CD4-positive, alpha-beta memory T cell (primary cell): Measurements from ENCODE around the gene PCDHGA5. TPM values are rescaled to one million over a fixed set of nuclear protein-coding genes. Genes with fewer than 3 reads are reported as not detected.
"Not testable (repeated sequence)": the region's sequence is repeated elsewhere in the genome, so short reads cannot be mapped to it uniquely, and the experiment has no call there.

Source experiments
- CTCF ChIA-PET: fragments of 350-600 bp; sonication (Branson Sonifier 250); formaldehyde crosslinking; loops from one replicate; lab custom pipeline; 2021; ENCODE audit warnings: inconsistent platforms; ENCODE audit not compliant: partially characterized antibody; lab: Charles Lee
- POLR2A ChIA-PET: fragments of 350-600 bp; sonication (Branson Sonifier 250); formaldehyde crosslinking; loops from one replicate; lab custom pipeline; 2021; ENCODE audit not compliant: partially characterized antibody; lab: Charles Lee
- DNase-seq, 5 donors: peaks; one replicate each; pipeline versions ENCODE4 v3.0.0 to v3.0.0-alpha.2; 2020 to 2022; ENCODE audit warnings: mixed read lengths in 1 of 5
- H3K27ac ChIP-seq: one replicate; pipeline ENCODE4 v1.7.0; 2013; ENCODE audit warnings: low read depth, low read length
- H3K27me3 ChIP-seq: 2 replicates; pipeline ENCODE4 v1.7.0; 2013; ENCODE audit warnings: mild to moderate bottlenecking, low read length, moderate library complexity; ENCODE audit not compliant: insufficient read depth
- H3K36me3 ChIP-seq: 2 replicates; pipeline ENCODE4 v1.7.0; 2013; ENCODE audit warnings: mild to moderate bottlenecking, low read length, moderate library complexity; ENCODE audit not compliant: insufficient read depth
- H3K4me1 ChIP-seq: 2 replicates; pipeline ENCODE4 v1.7.0; 2013; ENCODE audit warnings: mild to moderate bottlenecking, low read length, moderate library complexity; ENCODE audit not compliant: insufficient read depth
- H3K4me3 ChIP-seq, 2 donors: one replicate each; pipeline ENCODE4 v1.7.0; 2013; ENCODE audit warnings: low read length in 2 of 2, mild to moderate bottlenecking in 1 of 2
- H3K9me3 ChIP-seq, 2 donors: one replicate each; pipeline ENCODE4 v1.7.0; 2013; ENCODE audit warnings: low read length in 2 of 2, control low read depth in 1 of 2; ENCODE audit not compliant: control insufficient read depth in 1 of 2
- H3K27ac Mint-ChIP-seq, 7 donors: one replicate each; pipeline ENCODE4 v1.8.0; 2020 to 2021; ENCODE audit warnings: mixed read lengths in 7 of 7, mild to moderate bottlenecking in 6 of 7, inconsistent platforms in 3 of 7, moderate library complexity in 3 of 7
- H3K27me3 Mint-ChIP-seq, 2 donors: one replicate each; pipeline ENCODE4 v1.8.0; 2020 to 2021; ENCODE audit warnings: mixed read lengths in 2 of 2
- H3K36me3 Mint-ChIP-seq, 2 donors: one replicate each; pipeline ENCODE4 v1.8.0; 2020 to 2021; ENCODE audit warnings: mixed read lengths in 2 of 2, inconsistent platforms in 1 of 2, mild to moderate bottlenecking in 1 of 2
- H3K4me1 Mint-ChIP-seq, 4 donors: one replicate each; pipeline ENCODE4 v1.8.0; 2020 to 2021; ENCODE audit warnings: mixed read lengths in 4 of 4, mild to moderate bottlenecking in 1 of 4
- H3K4me3 Mint-ChIP-seq, 8 donors: one replicate each; pipeline ENCODE4 v1.8.0; 2020 to 2021; ENCODE audit warnings: mixed read lengths in 8 of 8, mild to moderate bottlenecking in 7 of 8, moderate library complexity in 6 of 8, inconsistent platforms in 3 of 8
- H3K9me3 Mint-ChIP-seq, 8 donors: one replicate each; pipeline ENCODE4 v1.8.0; 2020 to 2021; ENCODE audit warnings: mixed read lengths in 8 of 8, mild to moderate bottlenecking in 5 of 8, inconsistent platforms in 3 of 8, moderate library complexity in 1 of 8
- intact Hi-C: fragments of 100-400 bp; cut with micrococcal nuclease; formaldehyde crosslinking; loops from one replicate; pipeline ENCODE4 v1.15.1; 2023
- polyA plus RNA-seq, 2 donors: library from polyadenylated mRNA; unstranded; fragments of 300-500 nt; fragmentation: Illumina TruSeq; gene quantifications; one replicate each; pipeline ENCODE4 v1.2.3, GENCODE V29; 2021
- total RNA-seq, 2 experiments: library from RNA; stranded (reverse); gene quantifications; one replicate each; pipeline ENCODE4 v1.2.3, GENCODE V29; 2021

Gene PCDHGA5
- total and polyA plus RNA-seq, 4 experiments from 2014 or later = 0.28 to 0.44 TPM; not detected in 2

DNA sequence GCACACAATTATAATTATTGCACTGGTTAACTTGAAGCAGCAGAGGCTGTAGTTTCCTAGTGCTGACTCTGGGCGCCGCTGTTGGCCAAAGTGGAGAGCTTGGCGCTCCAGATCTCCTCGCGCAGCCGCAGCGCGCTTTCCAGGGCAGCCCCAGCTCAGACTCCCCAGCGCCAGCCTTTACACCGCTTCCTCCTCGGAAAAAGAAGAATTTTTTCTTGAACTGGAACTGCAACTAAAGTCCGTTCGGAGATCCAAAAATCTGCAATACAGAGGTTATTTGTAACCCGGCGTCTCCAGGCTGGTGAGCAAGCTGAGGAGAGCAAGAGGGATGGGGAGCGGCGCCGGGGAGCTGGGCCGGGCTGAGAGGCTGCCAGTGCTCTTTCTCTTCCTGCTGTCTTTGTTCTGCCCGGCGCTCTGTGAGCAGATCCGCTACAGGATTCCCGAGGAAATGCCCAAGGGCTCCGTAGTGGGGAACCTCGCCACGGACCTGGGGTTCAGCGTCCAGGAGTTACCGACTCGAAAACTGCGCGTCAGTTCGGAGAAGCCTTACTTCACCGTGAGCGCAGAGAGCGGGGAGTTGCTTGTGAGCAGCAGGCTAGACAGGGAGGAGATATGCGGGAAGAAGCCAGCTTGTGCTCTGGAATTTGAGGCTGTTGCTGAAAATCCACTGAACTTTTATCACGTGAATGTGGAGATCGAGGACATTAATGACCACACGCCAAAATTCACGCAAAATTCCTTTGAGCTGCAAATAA, 23.8 kb downstream of the PCDHGA5 start, which contains the start of gene PCDHGB4:
PCDHGB4 (plus strand) TSS at position 142 of the 755 bp plus-strand sequence; CDS start at position 329, 187 bp downstream.
- H3K4me3 Mint-ChIP-seq = peak within 1 kb of the TSS in 6 of 8 donors; percentile 15 to 62 (median 40)
- CTCF ChIA-PET = interaction anchor here (0.8 kb wide), 1 partner anchor 17 kb away, joined by 4 read pairs; the partner anchor contains the start of gene PCDHGB3
- peaks cover 25% of the 10 kb centered on the region for H3K27me3 ChIP-seq
- peaks cover 46 to 52% of the 10 kb centered on the region in 2 donors for H3K27me3 Mint-ChIP-seq
- H3K36me3 ChIP-seq, H3K4me1 ChIP-seq, H3K9me3 ChIP-seq, POLR2A ChIA-PET, intact Hi-C loops, H3K4me1 Mint-ChIP-seq, H3K27ac ChIP-seq, H3K4me3 ChIP-seq: not testable (repeated sequence)
- peaks cover 0 to 13% of the 10 kb centered on the region in 2 donors for H3K36me3 Mint-ChIP-seq
- peak in 1 of 5 donors; percentile 21 for DNase-seq
- peaks cover 6 to 85% (median 68%) of the 10 kb centered on the region in 8 donors for H3K9me3 Mint-ChIP-seq
- peak within 1 kb of the TSS in 2 of 7 donors; percentile 37 to 38 for H3K27ac Mint-ChIP-seq

DNA sequence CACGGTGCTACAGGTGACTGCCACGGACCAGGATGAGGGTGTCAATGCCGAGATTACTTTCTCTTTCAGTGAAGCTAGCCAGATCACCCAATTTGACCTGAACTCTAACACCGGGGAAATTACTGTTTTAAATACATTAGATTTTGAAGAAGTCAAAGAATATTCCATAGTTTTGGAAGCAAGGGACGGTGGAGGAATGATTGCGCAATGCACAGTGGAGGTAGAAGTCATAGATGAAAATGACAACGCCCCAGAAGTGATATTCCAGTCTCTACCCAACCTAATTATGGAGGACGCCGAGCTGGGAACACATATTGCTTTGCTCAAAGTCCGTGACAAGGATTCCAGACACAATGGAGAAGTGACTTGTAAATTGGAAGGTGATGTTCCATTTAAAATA, 24.7 kb downstream of the PCDHGA5 start:
- peaks cover 7 to 85% (median 72%) of the 10 kb centered on the region in 8 donors for H3K9me3 Mint-ChIP-seq
- DNase-seq = no peak
- Histone ChIP-seq H3K9me3 (peaks cover 0 to under 1% of the 10 kb centered on the region in 2 donors), H3K27me3 (peaks cover 17% of the 10 kb centered on the region), H3K4me3 (no peak overlapping the region), H3K36me3 (no peaks in the 10 kb centered on the region), H3K27ac (no peak overlapping the region), H3K4me1 (no peaks in the 10 kb centered on the region)
- intact Hi-C loops = no loop called here
- H3K27ac Mint-ChIP-seq = peak overlapping the region in 2 of 7 donors; percentile 37 to 38
- peaks cover 0 to 4% (median 3%) of the 10 kb centered on the region in 4 donors for H3K4me1 Mint-ChIP-seq
- POLR2A ChIA-PET = no interaction called here
- H3K4me3 Mint-ChIP-seq = peak overlapping the region in 1 of 8 donors; percentile 15
- peaks cover 41 to 52% of the 10 kb centered on the region in 2 donors for H3K27me3 Mint-ChIP-seq
- H3K36me3 Mint-ChIP-seq = peaks cover 3 to 10% of the 10 kb centered on the region in 2 donors
- CTCF ChIA-PET = no interaction called here

DNA sequence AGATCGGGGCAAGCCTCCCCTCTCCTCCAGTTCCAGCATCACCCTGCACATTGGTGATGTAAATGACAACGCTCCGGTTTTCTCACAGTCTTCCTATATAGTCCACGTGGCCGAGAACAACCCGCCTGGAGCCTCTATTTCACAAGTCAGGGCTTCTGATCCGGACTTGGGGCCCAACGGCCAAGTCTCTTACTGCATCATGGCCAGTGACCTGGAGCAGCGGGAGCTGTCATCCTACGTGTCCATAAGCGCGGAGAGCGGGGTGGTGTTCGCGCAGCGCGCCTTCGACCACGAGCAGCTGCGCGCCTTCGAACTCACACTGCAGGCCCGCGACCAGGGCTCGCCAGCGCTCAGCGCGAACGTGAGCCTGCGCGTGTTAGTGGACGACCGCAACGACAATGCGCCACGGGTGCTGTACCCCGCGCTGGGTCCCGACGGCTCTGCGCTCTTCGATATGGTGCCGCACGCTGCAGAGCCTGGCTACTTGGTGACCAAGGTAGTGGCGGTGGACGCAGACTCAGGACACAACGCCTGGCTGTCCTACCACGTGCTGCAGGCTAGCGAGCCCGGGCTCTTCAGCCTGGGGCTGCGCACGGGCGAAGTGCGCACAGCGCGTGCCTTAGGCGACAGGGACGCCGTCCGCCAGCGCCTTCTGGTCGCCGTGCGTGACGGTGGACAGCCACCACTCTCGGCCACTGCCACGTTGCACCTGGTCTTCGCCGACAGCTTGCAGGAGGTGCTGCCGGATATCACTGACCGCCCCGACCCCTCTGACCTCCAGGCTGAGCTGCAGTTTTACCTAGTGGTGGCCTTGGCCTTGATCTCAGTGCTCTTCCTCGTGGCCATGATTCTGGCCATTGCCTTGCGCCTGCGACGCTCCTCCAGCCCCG, 25.4 kb downstream of the PCDHGA5 start:
- Histone ChIP-seq H3K9me3 (no peaks in the 10 kb centered on the region), H3K27ac (no peak overlapping the region), H3K4me3 (no peak overlapping the region), H3K27me3 (peaks cover 17% of the 10 kb centered on the region), H3K4me1 (no peaks in the 10 kb centered on the region), H3K36me3 (no peaks in the 10 kb centered on the region)
- Mint-ChIP-seq H3K4me1 (peaks cover 0 to 4% (median 3%) of the 10 kb centered on the region in 4 donors), H3K4me3 (peak overlapping the region in 1 of 8 donors; percentile 11), H3K9me3 (peaks cover 7 to 84% (median 71%) of the 10 kb centered on the region in 8 donors), H3K27me3 (peaks cover 38 to 53% of the 10 kb centered on the region in 2 donors), H3K27ac (peak overlapping the region in 1 of 7 donors; percentile 38), H3K36me3 (peaks cover 7 to 14% of the 10 kb centered on the region in 2 donors)
- DNase-seq = no peak
- intact Hi-C loops = no loop called here
- CTCF ChIA-PET = interaction anchor here (1.0 to 1.6 kb wide), 2 partner anchors 24 to 31 kb away, joined by 3 to 7 read pairs; partner anchors contain the start of gene PCDHGA10
- POLR2A ChIA-PET = no interaction called here

DNA sequence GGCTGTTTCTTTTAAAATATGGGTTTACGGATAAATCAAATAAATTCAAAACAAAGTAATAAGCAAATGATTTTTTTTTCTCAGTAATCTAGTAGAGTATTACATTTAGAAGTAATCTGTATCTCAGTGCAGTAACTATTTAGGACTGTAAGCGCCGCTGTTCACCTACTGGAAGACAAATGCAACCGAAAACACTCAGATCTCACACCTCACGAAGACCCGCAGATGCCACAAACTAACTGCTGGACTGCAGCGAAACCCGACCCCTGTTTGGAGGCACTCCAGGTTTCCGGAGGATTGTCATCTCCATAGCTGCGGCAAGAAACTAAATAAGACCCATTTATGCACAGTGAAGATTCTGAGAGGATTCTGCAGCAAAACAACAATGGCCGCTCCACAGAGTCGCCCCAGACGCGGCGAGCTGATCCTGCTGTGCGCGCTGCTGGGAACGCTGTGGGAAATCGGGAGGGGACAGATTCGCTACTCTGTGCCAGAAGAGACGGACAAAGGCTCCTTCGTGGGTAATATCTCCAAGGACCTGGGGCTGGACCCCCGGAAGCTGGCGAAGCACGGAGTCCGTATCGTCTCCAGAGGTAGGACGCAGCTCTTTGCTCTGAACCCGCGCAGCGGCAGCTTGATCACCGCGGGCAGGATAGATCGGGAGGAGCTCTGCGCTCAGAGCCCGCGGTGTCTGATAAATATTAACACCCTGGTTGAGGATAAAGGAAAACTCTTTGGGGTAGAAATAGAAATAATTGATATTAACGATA, 28.7 kb downstream of the PCDHGA5 start, which contains the start of gene PCDHGA8:
PCDHGA8 (plus strand) TSS at position 205 of the 770 bp plus-strand sequence; CDS start at position 386, 181 bp downstream.
- no peaks in the 10 kb centered on the region for H3K9me3 ChIP-seq
- peaks cover 0 to 4% (median 2%) of the 10 kb centered on the region in 4 donors for H3K4me1 Mint-ChIP-seq
- peak within 1 kb of the TSS in 2 of 8 donors; percentile 1 to 17 for H3K4me3 Mint-ChIP-seq
- peaks cover 7 to 72% (median 61%) of the 10 kb centered on the region in 8 donors for H3K9me3 Mint-ChIP-seq
- no peak within 1 kb of the TSS for H3K4me3 ChIP-seq
- H3K27me3 Mint-ChIP-seq = peaks cover 43% of the 10 kb centered on the region in 2 donors
- intact Hi-C loops = no loop called here
- H3K36me3 ChIP-seq = no peaks in the 10 kb centered on the region
- no peak within 1 kb of the TSS for H3K27ac ChIP-seq
- no peaks in the 10 kb centered on the region for H3K4me1 ChIP-seq
- H3K36me3 Mint-ChIP-seq = peaks cover 7 to 11% of the 10 kb centered on the region in 2 donors
- no peak for DNase-seq
- CTCF ChIA-PET = interaction anchor here (0.8 to 1.1 kb wide), 2 partner anchors 14 to 121 kb away, joined by 3 to 4 read pairs; no protein-coding TSS in a partner anchor
- no peak within 1 kb of the TSS for H3K27ac Mint-ChIP-seq
- peaks cover 18% of the 10 kb centered on the region for H3K27me3 ChIP-seq
- POLR2A ChIA-PET = no interaction called here

DNA sequence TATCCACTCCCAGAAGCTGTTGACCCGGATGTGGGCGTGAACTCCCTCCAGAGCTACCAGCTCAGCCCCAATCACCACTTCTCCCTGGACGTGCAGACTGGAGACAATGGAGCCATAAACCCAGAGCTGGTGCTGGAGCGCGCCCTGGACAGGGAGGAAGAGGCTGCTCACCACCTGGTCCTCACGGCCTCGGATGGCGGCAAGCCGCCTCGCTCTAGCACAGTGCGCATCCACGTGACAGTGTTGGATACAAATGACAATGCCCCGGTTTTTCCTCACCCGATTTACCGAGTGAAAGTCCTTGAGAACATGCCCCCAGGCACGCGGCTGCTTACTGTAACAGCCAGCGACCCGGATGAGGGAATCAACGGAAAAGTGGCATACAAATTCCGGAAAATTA, 29.3 kb downstream of the PCDHGA5 start:
- H3K36me3 Mint-ChIP-seq = peaks cover 7 to 11% of the 10 kb centered on the region in 2 donors
- POLR2A ChIA-PET = no interaction called here

DNA sequence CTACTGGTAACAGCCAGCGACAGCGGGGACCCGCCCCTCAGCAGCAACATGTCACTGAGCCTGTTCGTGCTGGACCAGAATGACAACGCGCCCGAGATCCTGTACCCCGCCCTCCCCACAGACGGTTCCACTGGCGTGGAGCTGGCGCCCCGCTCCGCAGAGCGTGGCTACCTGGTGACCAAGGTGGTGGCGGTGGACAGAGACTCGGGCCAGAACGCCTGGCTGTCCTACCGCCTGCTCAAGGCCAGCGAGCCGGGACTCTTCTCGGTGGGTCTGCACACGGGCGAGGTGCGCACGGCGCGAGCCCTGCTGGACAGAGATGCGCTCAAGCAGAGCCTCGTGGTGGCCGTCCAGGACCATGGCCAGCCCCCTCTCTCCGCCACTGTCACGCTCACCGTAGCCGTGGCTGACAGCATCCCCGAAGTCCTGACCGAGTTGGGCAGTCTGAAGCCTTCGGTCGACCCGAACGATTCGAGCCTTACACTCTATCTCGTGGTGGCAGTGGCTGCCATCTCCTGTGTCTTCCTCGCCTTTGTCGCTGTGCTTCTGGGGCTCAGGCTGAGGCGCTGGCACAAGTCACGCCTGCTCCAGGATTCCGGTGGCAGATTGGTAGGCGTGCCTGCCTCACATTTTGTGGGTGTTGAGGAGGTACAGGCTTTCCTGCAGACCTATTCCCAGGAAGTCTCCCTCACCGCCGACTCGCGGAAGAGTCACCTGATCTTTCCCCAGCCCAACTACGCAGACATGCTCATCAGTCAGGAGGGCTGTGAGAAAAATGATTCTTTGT, 30.6 kb downstream of the PCDHGA5 start:
- not testable (repeated sequence) for H3K27ac Mint-ChIP-seq

More for the DNA sequence above, 29.3 kb downstream of the PCDHGA5 start:
- Histone ChIP-seq H3K9me3 (no peaks in the 10 kb centered on the region), H3K27me3 (peaks cover 18% of the 10 kb centered on the region), H3K4me1 (no peaks in the 10 kb centered on the region), H3K27ac (no peak overlapping the region), H3K4me3 (no peak overlapping the region), H3K36me3 (no peaks in the 10 kb centered on the region)
- H3K27ac Mint-ChIP-seq = no peak overlapping the region
- peaks cover 41% of the 10 kb centered on the region in 2 donors for H3K27me3 Mint-ChIP-seq
- peaks cover 7 to 70% (median 62%) of the 10 kb centered on the region in 8 donors for H3K9me3 Mint-ChIP-seq
- H3K4me3 Mint-ChIP-seq = peak overlapping the region in 1 of 8 donors; percentile 17
- peaks cover 0 to 3% (median 2%) of the 10 kb centered on the region in 4 donors for H3K4me1 Mint-ChIP-seq
- CTCF ChIA-PET = interaction anchor here (0.8 to 1.1 kb wide), 2 partner anchors 13 to 121 kb away, joined by 3 to 4 read pairs; no protein-coding TSS in a partner anchor
- intact Hi-C loops = no loop called here
- DNase-seq = no peak

More for the DNA sequence above, 30.6 kb downstream of the PCDHGA5 start:
- peaks cover 15% of the 10 kb centered on the region for H3K27me3 ChIP-seq
- H3K4me3 Mint-ChIP-seq, H3K9me3 ChIP-seq, POLR2A ChIA-PET, H3K27ac ChIP-seq, H3K4me1 ChIP-seq, DNase-seq, H3K36me3 ChIP-seq, intact Hi-C loops, H3K36me3 Mint-ChIP-seq, H3K4me1 Mint-ChIP-seq, H3K4me3 ChIP-seq: not testable (repeated sequence)
- peaks cover 43 to 45% of the 10 kb centered on the region in 2 donors for H3K27me3 Mint-ChIP-seq
- CTCF ChIA-PET = interaction anchor here (1.0 to 3.7 kb wide), 2 partner anchors 19 to 164 kb away, joined by 7 to 16 read pairs; partner anchors contain the start of gene PCDHGA10
- peaks cover 3 to 71% (median 62%) of the 10 kb centered on the region in 8 donors for H3K9me3 Mint-ChIP-seq
